ENCODE results near the gene SLC25A34.

Gene SLC25A34

GRCh38 chr1:15757016-15757543, 21.0 kb downstream of the SLC25A34 start:
- Histone ChIP-seq H3K36me3 (ENCODE audit: insufficient read depth, low read length) (no peaks in the 10 kb centered on the region), H2AFZ (ENCODE audit: low read length) (no peak overlapping the region), H3K4me1 (ENCODE audit: insufficient read depth, low read length, poor library complexity, severe bottlenecking) (no peaks in the 10 kb centered on the region), H3K9ac (ENCODE audit: low read depth, low read length, poor library complexity, severe bottlenecking) (no peak overlapping the region), H4K20me1 (ENCODE audit: insufficient read depth, low read length, poor library complexity, severe bottlenecking) (no peaks in the 10 kb centered on the region), H3K27me3 (ENCODE audit: insufficient read depth, low read length, poor library complexity, severe bottlenecking) (no peaks in the 10 kb centered on the region), H3K9me3 (ENCODE audit: insufficient read depth, low read depth, low read length) (no peaks in the 10 kb centered on the region), H3K79me2 (ENCODE audit: insufficient read depth, low read length) (no peaks in the 10 kb centered on the region), H3K9me2 (replicated peaks; ENCODE audit: low read depth, low read length) (no peaks in the 10 kb centered on the region), H3K4me2 (ENCODE audit: low read depth, low read length, poor library complexity, severe bottlenecking) (no peak overlapping the region), H3F3A (ENCODE audit: low read depth) (no peaks in the 10 kb centered on the region), H3K4me3 (ENCODE audit: low read length, poor library complexity, severe bottlenecking) (no peak overlapping the region)
- TF ChIP-seq CTCF (conservative IDR thresholded peaks at IDR 0.05; ENCODE audit: low read length), result no peak
- TF ChIP-seq EZH2phosphoT487 (IDR thresholded peaks at IDR 0.05; ENCODE audit: borderline replicate concordance), result no peak

- no peaks in the 10 kb centered on the region for H3K27me3 ChIP-seq (ENCODE audit: insufficient read depth, low read length, poor library complexity, severe bottlenecking)
- no peaks in the 10 kb centered on the region for H3K79me2 ChIP-seq (ENCODE audit: insufficient read depth, low read length)
- H3K36me3 ChIP-seq (ENCODE audit: insufficient read depth, low read length), result no peaks in the 10 kb centered on the region
- H3K9me2 ChIP-seq (replicated peaks; ENCODE audit: low read depth, low read length), result no peaks in the 10 kb centered on the region
- no peaks in the 10 kb centered on the region for H4K20me1 ChIP-seq (ENCODE audit: insufficient read depth, low read length, poor library complexity, severe bottlenecking)
- no peaks in the 10 kb centered on the region for H3K4me1 ChIP-seq (ENCODE audit: insufficient read depth, low read length, poor library complexity, severe bottlenecking)
- H3K9me3 ChIP-seq (ENCODE audit: insufficient read depth, low read depth, low read length), result no peaks in the 10 kb centered on the region
- no peak overlapping the region for H3K9ac ChIP-seq (ENCODE audit: low read depth, low read length, poor library complexity, severe bottlenecking)
- no peak overlapping the region for H2AFZ ChIP-seq (ENCODE audit: low read length)
- H3K4me2 ChIP-seq (ENCODE audit: low read depth, low read length, poor library complexity, severe bottlenecking), result no peak overlapping the region
- TF ChIP-seq EZH2phosphoT487 (IDR thresholded peaks at IDR 0.05; ENCODE audit: borderline replicate concordance) (no peak), CTCF (conservative IDR thresholded peaks at IDR 0.05; ENCODE audit: low read length) (no peak)
- no peak overlapping the region for H3K4me3 ChIP-seq (ENCODE audit: low read length, poor library complexity, severe bottlenecking)
- H3F3A ChIP-seq (ENCODE audit: low read depth), result no peaks in the 10 kb centered on the region
Observed at GRCh38 chr1:15757575-15758342, 21.7 kb downstream of the SLC25A34 start.

GRCh38 chr1:15758343-15758931, 22.4 kb downstream of the SLC25A34 start, which contains the start of gene FBLIM1:
Gene FBLIM1 (plus strand): TSS chr1:15758795. CDS start chr1:15764984, 6,189 bp downstream.
- H3F3A ChIP-seq (ENCODE audit: low read depth), result no peaks in the 10 kb centered on the region
- no peaks in the 10 kb centered on the region for H3K79me2 ChIP-seq (ENCODE audit: insufficient read depth, low read length)
- H3K9ac ChIP-seq (ENCODE audit: low read depth, low read length, poor library complexity, severe bottlenecking), result no peak within 1 kb of the TSS
- H3K27me3 ChIP-seq (ENCODE audit: insufficient read depth, low read length, poor library complexity, severe bottlenecking), result no peaks in the 10 kb centered on the region
- H2AFZ ChIP-seq (ENCODE audit: low read length), result no peak within 1 kb of the TSS
- no peak within 1 kb of the TSS for H3K4me3 ChIP-seq (ENCODE audit: low read length, poor library complexity, severe bottlenecking)
- no peaks in the 10 kb centered on the region for H4K20me1 ChIP-seq (ENCODE audit: insufficient read depth, low read length, poor library complexity, severe bottlenecking)
- H3K9me3 ChIP-seq (ENCODE audit: insufficient read depth, low read depth, low read length), result no peaks in the 10 kb centered on the region
- H3K36me3 ChIP-seq (ENCODE audit: insufficient read depth, low read length), result no peaks in the 10 kb centered on the region
- TF ChIP-seq CTCF (conservative IDR thresholded peaks at IDR 0.05; ENCODE audit: low read length) (no peak), EZH2phosphoT487 (IDR thresholded peaks at IDR 0.05; ENCODE audit: borderline replicate concordance) (no peak)
- H3K4me2 ChIP-seq (ENCODE audit: low read depth, low read length, poor library complexity, severe bottlenecking), result no peak within 1 kb of the TSS
- H3K9me2 ChIP-seq (replicated peaks; ENCODE audit: low read depth, low read length), result no peaks in the 10 kb centered on the region
- H3K4me1 ChIP-seq (ENCODE audit: insufficient read depth, low read length, poor library complexity, severe bottlenecking), result no peaks in the 10 kb centered on the region
